ENCODE results near the gene CIT.

Gene CIT

GRCh38 chr12:119642986-119643385 is 234.1 kb downstream of the CIT start:
- no peak overlapping the region for H3K27ac Mint-ChIP-seq

More at GRCh38 chr12:119642986-119643385, 234.1 kb downstream of the CIT start:
- no peaks in the 10 kb centered on the region for H3K36me3 Mint-ChIP-seq (ENCODE audit: low read depth)
- peaks cover 12% of the 10 kb centered on the region for H3K27me3 Mint-ChIP-seq
- no peaks in the 10 kb centered on the region for H3K4me1 Mint-ChIP-seq (ENCODE audit: low read depth)
- no peak overlapping the region for H3K4me3 Mint-ChIP-seq
- no peaks in the 10 kb centered on the region for H3K9me3 Mint-ChIP-seq
